HG02763 (cell line): ENCODE data around the gene GMEB1.
"Not testable (repeated sequence)": the region's sequence is repeated elsewhere in the genome, so short reads cannot be mapped to it uniquely, and the experiment has no call there.

Experiments
- ATAC-seq: cut with Tn5 transposase; IDR thresholded peaks from one replicate; pipeline ENCODE4 v1.9.1; 2021; ENCODE audit warnings: mild to moderate bottlenecking, moderate library complexity; ENCODE audit not compliant: unreplicated experiment

GMEB1 gene

DNA sequence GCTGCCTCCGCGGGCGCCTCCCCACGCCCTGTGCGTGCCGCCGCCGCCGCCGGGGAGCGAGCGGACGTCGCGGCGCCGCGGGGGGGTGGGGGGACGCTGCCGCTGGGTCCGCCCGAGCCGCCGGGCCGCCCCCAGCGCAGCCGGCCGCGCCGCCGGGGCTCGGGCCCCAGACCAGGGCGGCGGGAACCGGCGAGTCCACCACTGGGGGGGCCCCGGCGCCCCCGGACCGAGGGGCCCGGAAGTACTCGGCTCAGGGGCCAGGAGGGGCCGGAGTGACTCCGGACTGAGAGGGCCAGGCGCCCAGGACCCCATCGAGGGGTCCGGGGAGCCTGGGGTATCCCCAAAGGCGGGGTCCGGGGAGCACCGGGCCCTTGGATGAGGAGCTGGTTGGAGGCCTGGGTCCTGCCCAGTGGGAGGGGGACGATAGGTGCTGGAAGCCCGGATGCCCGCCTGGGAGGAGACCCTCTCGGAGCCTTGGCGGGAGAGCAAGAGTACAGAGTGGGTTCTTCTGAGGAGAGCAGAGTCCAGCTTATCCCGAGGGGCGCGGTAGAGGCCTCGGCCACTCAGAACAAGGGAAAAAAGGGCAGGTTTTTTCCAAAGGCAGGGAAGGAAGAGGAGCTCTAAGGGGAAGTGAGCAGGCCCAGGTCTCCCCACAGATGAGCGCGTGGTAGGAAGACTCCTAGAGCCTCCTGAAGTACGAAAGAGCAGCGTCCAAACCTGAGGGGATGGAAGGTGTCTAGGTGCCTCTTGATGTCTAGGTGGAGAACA lies 556 bp downstream of the GMEB1 start:
- ATAC-seq: peak; percentile 63

DNA sequence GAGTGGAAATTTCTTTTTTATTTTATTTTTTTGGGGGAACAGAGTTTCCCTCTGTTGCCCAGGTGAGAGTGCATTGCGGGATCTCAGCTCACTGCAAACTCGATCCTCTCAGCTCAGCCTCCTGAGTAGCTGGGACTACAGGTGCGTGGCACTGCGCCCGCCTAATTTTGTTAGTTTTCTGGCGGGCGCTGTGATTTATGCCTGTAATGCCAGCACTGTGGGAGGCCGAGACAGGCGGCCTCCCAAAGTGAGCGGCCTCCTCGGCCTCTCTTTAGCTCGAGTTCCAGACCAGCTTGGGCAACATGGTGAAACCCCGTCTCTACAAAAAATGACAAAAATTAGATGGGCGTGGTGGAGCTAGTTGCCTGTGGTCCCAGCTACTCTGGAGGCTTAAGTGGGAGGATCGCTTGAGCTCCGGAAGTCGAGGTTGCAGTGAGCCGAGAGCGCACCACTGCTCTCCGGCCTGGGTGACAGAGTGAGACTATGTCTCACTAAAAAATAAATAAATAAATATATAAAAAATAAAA lies 2.7 kb downstream of the GMEB1 start:
- no peak for ATAC-seq

DNA sequence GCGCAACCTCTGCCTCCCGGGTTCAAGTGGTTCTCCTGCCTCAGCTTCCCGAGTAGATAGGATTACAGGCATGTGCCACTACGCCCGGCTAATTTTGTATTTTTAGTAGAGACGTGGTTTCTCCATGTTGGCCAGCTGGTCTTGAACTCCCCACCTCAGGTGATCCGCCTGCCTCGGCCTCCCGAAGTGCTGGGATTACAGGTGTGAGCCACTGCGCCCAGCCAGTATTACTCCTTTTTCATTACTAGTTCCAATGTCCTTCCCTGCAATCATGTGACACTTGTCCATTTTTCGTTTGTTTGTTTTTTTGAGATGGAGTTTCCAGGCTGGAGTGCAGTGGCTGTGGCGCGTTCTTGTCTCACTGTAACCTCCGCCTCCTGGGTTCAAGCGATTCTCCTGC lies 4.4 kb downstream of the GMEB1 start:
- not testable (repeated sequence) for ATAC-seq

DNA sequence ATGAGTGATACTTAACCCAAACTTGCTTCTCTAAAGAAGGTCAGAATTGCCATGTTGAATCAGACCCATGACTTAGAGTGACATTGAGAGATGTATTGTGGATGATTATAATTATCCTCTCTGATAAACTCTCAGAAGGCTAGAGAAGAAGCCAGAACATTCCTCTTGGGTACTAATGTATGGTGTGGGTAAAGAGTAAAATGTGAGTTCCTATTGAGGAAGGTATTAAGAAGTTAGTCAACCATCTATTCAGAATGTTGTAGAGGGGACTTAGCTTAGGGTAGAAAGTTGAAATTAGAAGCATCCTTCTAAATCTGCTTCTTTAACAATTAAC lies 7.3 kb downstream of the GMEB1 start:
- no peak for ATAC-seq

DNA sequence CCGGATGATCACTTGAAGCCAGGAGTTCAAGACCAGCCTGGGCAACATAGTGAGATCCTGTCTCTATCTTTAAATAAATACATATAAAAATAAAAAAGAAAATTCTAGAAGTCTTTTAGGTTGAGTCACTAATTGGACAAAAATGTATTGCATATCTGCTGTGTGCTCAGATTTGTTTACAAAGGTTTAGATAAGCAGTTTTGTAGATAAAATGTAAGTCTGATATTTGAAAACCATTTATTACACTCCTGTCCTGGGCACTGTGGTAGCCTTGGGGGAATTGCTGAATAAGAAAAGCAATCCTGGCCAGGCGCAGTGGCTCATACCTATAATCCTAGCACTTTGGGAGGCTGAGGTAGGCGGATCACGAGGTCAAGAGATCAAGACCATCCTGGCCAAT lies 11.6 kb downstream of the GMEB1 start:
- no peak for ATAC-seq

DNA sequence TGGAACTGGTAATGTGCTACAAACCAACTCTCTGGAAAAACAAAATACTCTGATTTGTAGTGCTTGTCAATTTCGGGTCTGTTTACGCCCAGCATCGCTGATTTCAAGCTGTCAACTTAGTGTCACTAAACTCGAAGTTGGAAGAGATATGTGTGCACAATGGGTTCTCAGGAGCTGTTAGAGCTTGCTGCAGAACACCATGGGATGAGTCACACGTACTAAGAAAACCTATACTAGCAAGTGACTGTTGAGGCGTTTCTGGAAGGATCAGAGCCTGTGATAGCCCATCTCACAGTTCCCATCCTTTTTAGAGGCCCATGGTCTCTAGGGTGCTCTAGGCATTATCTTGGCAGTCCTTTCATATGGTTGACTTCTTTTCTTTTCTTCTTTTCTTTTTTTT lies 14.3 kb downstream of the GMEB1 start:
- no peak for ATAC-seq

DNA sequence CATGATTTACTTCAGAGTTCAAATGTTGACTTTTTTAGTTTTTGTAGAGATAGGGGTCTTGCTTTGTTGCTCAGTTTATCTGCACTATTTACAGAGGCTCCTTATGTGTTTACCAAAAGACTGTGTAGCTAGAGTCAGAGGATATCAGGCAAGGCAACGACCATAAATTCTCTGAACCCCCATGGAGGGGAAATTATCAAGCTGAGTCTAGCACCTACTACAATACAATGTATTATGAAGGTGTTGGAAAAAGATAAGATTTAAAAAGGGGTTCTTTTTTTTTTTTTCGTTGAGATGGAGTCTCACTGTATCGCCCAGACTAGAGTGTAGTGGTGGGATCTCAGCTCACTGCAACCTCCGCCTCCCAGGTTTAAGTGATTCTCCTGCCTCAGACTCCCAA lies 16.4 kb downstream of the GMEB1 start:
- ATAC-seq: no peak

DNA sequence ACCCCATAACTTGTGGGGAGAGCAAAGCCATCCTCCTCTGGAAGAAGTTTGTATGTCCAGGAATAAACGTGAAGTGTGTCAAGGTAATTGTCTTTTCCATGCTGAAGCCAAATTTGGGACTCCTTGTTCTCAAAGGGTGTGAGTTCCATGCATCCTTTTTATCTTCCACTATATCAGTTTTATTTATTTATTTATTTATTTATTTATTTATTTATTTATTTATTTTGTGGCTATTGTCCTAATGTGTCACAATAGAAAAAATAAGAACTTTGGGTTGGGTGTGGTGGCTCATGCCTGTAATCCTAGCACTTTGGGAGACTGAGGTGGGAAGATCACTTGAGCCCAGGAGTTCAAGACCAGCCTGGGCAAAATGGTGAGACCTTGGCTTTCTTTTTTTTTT lies 23.0 kb downstream of the GMEB1 start:
- ATAC-seq: not testable (repeated sequence)

DNA sequence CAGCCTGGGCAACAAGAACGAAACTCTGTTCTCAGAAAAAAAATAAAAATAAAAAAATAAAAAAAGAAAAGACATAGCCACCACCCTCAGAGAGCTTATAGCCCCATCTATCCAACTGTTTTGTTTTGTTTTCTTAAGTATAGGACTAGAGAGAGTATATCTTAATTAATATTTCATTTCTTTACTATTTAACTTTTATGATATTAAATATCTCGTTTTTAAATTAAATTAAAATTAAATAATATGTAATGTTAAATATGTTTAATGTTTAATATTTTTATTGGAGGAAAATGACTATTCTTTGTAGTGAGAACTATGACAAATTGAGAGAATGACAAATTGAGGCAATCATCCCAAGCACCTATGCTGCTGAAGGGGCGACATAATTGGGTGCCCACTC lies 35.0 kb downstream of the GMEB1 start:
- no peak for ATAC-seq

DNA sequence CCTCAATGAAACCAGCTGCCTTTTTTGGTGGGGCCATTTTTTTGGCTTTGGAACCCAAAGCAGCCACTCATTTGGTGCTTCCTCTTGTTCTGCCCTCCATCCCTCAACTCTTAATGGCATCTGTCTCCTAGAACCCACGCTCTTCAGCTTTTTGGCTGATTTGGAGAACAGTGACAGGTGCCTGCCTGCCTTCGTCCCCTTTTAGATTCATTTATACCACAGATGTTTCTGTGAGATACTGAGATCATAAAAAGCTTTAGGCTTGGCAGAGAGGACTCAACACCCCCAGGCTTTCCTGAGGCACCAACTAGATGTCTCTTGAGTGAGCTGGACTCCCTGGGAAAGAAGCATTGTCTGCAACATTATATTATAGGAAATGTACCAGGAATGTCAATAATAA lies 47.8 kb downstream of the GMEB1 start:
- no peak for ATAC-seq

DNA sequence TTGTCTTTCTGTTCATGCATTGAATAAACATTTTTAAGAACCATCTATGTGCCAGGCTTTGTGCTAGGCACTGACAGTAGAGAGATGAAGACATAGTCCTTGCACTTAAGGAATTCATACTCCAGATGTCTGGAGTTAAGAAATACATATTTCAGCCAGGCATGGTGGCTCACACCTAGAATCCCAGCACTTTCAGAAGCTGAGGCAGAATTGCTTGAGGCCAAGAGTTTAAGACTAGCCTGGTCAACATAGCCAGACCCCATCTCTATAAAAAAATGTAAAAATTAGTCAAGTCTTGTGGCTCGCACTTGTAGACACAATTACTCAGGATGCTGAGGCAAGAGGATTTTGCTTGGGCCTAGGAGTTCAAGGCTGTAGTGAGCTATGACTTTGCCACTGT lies 49.6 kb downstream of the GMEB1 start:
- no peak for ATAC-seq

DNA sequence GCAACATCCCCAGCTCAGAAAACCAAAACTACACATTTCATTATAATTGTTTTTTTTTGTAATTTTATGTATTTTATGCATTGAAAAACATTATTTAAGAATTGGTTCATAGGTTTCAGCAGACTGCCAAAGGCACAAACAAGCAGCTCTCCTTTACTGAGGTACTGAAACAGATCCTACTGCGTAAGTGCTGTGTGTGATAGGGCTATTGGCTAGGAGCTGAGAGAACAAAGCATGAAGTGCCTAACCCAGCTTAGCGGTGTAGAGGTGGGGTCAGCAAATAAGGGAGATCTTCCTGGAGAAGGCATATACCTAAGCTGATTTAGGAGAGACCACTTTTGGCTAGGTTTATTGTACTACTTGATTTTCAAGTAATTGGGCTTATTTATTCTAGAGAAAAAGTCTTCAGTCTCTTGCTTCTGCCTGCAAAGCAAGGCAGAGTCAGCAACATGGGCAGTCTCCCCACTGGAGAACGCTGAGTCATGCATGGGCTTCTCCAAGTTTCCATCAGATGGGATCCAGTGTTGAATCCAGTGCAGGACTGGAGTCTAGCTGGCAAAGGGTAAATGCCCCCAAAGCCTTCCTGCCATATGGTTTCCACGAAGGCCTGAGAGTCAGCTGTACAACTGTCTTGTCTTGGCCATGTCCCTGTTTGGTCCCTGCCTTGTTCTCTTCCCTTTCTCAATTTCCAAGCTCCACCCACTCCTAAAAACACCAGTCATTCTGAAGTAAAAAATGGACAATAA lies 50.2 kb downstream of the GMEB1 start:
- no peak for ATAC-seq

DNA sequence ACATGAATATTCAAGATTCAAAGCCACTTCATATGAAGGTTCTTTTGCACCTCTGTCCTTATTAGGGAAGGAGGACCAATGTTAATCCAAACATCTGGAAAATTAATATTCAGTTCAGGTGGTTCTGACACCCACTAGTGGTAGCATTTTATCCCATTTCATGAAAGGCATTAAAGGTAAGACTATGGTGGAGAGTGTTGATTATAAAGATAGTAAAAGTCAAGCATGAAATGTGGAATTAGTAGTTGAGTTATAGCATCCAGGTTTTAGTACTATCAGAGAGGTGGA lies 50.7 kb downstream of the GMEB1 start:
- no peak for ATAC-seq

DNA sequence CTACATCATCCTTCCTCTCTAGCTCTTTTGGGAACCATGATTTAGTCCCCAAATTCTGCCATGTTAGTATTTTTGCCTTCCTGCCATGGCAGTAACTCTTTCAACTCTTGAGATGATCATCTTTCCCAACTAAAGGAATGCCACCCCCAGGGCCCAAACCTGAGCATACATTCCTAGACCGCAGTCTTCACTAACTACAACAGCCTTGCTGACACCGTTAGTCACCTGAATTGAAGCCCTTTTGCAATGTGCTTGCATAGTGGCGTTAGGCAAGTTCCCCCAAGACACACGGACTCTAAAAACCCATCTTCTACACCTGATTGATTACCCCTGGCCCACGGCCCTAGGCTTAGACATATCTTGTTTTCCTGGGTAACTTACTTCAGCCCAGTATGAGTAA lies 51.8 kb downstream of the GMEB1 start:
- ATAC-seq: no peak

DNA sequence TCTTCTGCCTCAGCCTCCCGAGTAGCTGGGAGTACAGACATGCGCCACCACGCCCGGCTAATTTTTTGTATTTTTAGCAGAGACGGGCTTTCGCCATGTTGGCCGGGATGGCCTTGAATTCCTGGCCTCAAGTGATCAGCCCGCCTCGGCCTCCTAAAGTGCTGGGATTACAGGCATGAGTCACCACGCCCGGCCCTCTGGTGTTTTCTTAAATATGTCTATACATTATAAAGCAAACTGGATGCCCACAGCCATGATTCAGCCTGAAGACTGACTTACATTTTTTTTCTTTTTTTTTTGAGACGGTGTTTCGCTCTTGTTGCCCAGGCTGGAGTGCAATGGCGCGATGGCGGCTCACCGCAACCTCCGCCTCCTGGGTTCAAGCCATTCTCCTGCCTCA lies 53.3 kb downstream of the GMEB1 start:
- not testable (repeated sequence) for ATAC-seq

DNA sequence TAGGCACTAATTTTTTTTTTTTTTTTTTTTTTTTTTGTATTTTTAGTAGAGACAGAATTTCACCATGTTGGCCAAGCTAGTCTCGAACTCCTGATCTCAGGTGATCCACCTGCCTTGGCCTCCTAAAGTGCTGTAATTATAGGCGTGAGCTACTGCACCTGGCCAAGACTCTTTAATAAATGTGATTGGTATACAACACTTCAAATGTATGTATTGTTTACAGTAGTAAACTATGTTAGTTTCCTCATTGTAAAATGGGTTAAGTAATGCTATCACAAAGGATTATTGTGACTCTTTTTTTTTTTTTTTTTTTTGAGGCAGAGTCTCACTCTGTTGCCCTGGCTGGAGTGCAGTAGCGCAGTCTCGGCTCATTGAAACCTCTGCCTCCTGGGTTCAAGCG lies 56.8 kb downstream of the GMEB1 start:
- ATAC-seq: not testable (repeated sequence)

DNA sequence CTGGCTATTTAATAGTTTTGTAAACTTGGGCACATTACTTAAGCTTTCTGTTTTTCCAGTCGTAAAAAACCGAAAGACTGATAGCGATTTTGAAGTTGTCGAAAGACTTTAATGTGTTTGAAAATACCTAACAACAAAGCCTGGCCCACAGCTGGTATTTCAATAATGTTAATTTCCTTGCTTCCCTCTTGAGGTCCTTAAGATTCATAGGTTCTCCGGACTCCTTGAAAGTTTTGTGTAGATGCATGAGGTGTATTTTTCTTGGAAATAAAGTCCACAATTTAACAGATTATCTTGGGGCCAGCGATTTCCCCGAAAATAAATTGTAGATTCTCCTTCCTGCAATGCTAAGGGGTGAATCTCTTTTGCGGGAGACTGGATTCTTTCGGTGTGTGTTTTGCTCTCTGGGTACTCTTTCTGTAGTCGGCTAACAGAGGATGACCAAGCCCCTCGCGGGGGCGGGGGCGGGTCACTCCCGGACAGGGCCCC lies 67.4 kb downstream of the GMEB1 start:
- no peak for ATAC-seq

DNA sequence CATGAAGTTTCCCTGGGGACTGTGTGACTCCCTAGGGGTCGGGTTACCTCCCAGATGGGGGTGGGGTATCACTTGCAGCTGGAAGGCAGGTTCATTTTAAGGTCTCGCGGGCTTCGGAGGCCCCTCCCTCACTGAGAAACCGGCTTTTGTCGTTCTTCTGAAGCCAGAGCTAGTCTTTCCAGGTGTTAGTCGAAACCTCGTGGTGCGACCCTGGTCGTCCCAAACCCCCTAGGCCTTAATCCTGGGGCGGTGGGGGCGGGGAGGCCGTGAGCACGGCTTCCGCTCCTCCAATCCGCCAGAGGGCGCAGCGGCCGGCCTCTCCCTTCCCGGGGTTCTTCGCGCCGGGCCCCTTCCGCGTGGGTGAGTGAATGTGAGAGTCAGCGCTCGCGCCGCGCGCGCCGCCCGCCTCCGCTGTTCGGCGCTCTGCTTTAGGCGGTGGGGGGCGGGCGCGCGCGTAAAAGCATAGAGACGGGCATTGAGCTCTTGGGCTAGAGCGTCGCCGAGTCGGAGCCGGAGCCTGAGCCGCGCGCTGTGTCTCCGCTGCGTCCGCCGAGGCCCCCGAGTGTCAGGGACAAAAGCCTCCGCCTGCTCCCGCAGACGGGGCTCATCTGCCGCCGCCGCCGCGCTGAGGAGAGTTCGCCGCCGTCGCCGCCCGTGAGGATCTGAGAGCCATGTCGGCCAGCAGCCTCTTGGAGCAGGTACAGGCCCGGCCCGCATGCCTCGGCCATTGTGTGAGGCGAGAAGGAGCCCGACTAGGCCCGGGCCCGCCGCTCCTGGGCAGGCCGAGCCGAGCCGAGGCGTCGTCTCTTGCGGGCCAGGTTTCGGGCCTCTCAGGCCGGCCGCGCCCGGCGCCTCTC lies 68.1 kb downstream of the GMEB1 start, which contains the start of gene YTHDF2:
TSS of gene YTHDF2 (plus strand) at position 491 of the 857 bp plus-strand sequence. CDS start at position 672, 181 bp downstream.
- ATAC-seq: peak; percentile 87

DNA sequence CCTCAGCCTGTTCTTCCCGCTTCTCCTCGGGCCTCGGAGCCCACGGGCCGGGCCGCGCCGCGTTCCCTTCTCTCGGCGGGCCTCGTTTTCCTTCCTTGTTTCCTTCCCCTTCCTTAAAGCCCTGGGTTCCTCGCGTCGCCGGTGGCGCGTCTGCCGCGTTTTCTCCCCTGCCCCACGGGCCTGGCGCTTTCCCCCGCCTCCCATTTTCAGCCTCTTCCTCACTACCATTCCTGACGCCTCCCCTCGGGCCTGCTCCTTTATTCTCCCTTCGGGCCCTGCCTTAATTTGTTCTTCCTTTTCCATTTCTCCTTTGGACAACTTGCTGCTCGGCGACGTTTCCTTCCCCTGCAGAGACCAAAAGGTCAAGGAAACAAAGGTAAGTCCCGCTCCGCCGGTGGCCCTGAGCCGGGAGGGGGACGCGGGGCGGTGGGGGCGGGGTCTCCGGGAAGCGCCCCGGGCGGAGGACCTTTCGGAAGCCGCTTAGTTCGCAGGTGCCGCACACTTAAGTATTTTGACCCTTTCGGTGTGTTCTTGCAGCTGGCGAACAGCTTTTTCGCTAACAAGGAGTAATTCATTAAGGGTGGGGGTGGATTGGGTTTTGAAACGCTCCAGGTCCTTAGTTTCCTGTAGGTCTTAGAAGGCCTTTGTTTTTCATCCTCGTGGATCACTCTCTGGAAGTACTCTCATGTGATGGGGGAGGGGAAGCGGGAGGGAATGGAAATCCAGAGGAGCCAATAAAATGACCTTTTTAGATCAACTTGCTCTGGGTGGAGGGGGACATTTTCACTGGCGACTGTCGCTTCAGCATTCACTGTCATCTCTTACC lies 68.9 kb downstream of the GMEB1 start:
- peak; percentile 5 for ATAC-seq

DNA sequence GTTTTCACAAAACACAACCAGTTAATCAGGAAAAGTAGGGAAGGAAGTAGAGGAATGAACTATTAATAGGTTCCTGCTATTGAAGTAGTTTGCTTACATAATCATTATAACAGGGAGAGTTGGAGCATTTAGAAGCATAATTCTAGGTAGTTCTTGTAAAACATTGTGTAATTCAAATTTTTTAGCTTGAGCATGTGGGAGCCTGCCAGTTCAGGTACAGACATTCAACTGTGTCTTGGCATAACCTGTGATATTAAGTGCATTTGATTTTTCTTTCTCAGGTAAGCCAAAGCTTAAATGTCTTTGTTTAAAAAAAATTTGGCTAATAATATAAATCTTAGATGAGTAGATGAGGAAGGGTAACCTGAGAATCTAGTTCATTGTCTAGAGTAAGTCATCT lies 71.5 kb downstream of the GMEB1 start:
- no peak for ATAC-seq
